Thyroid gland (tissue), 4 donors: ENCODE results near the gene SPDEF. TPM values are rescaled to one million over a fixed set of nuclear protein-coding genes. Genes with fewer than 3 reads are reported as not detected.

ENCODE experiments used
- DNase-seq, 2 donors: peaks; one replicate each; pipeline ENCODE4 v3.0.0-alpha.2; 2019
- H3K27ac ChIP-seq, 3 donors: fragments of 200-600 bp; sonication (generic); 1 replicate in 2 of 3; 2 replicates in 1 of 3; pipeline ENCODE4 v1.5.1; 2016 to 2019; ENCODE audit warnings: mild to moderate bottlenecking in 1 of 3, moderate library complexity in 1 of 3
- H3K27me3 ChIP-seq: fragments of 200-600 bp; sonication (generic); one replicate; pipeline ENCODE4 v1.5.1; 2019
- H3K36me3 ChIP-seq, 2 donors: fragments of 200-600 bp; sonication (generic); one replicate each; pipeline ENCODE4 v1.5.1; 2016 to 2019
- H3K4me1 ChIP-seq, 2 donors: fragments of 200-600 bp; sonication (generic); one replicate each; pipeline ENCODE4 v1.5.1; 2017 to 2019
- H3K4me3 ChIP-seq, 3 donors: fragments of 200-600 bp; sonication (generic); replicated peaks in 1 of 3; 1 replicate in 2 of 3; 2 replicates in 1 of 3; pipeline ENCODE4 v1.5.1; 2016; ENCODE audit warnings: mild to moderate bottlenecking in 1 of 3
- H3K9me3 ChIP-seq: fragments of 200-600 bp; sonication (generic); one replicate; pipeline ENCODE4 v1.5.1; 2017
- CTCF ChIP-seq, 6 experiments: fragments of 200-600 bp in 3 of 6; fragments of 450-650 bp in 3 of 6; sonication (generic) in 3 of 6; IDR thresholded peaks; one replicate each; pipeline ENCODE4 v1.5.1; 2016 to 2019; ENCODE audit warnings: antibody characterized with exemption in 6 of 6, mild to moderate bottlenecking in 2 of 6, inconsistent platforms in 1 of 6, moderate library complexity in 1 of 6
- POLR2A ChIP-seq, 2 donors: fragments of 450-650 bp; IDR thresholded peaks; one replicate each; pipeline ENCODE4 v1.6.1; 2017; ENCODE audit warnings: antibody characterized with exemption in 2 of 2, mild to moderate bottlenecking in 2 of 2, moderate library complexity in 1 of 2
- WGBS, 2 donors: methylation state at CpG; one replicate each; pipeline ENCODE4 v1.1.5; 2017; 5-methylcytosine and 5-hydroxymethylcytosine counted together
- intact Hi-C: fragments of 100-400 bp; cut with DNase I; formaldehyde crosslinking; loops from one replicate; pipeline ENCODE4 v1.15.1; 2023
- total RNA-seq, 4 donors: library from RNA; depleted of rRNA; stranded (reverse); fragments of >200 nt; gene quantifications; one replicate each; pipeline ENCODE4 v1.2.3, GENCODE V29; 2016

The SPDEF gene
- total RNA-seq, 4 donors from 2014 or later = not detected

GRCh38 chr6:34560366-34561226 lies 4.5 kb upstream of the SPDEF start:
- no peak for DNase-seq
- H3K27me3 ChIP-seq = no peaks in the 10 kb centered on the region
- TF ChIP-seq POLR2A (IDR thresholded peaks at IDR 0.05) (no peak), CTCF (IDR thresholded peaks at IDR 0.05) (peak in 1 of 6 experiments; percentile 4)
- H3K9me3 ChIP-seq = no peaks in the 10 kb centered on the region
- H3K36me3 ChIP-seq = no peaks in the 10 kb centered on the region
- H3K4me1 ChIP-seq = no peaks in the 10 kb centered on the region
- WGBS, 2 donors = 66% methylated on average over 14 to 18 of the region's 20 CpGs
- H3K4me3 ChIP-seq = no peak overlapping the region
- intact Hi-C loops = no loop called here
- H3K27ac ChIP-seq = no peak overlapping the region

GRCh38 chr6:34559651-34560365 lies 3.7 kb upstream of the SPDEF start:
- no peaks in the 10 kb centered on the region for H3K27me3 ChIP-seq
- WGBS, 2 donors = 75 to 76% methylated on average over 10 of the region's 10 CpGs
- TF ChIP-seq POLR2A (IDR thresholded peaks at IDR 0.05) (no peak), CTCF (IDR thresholded peaks at IDR 0.05) (no peak)
- H3K4me3 ChIP-seq = no peak overlapping the region
- H3K9me3 ChIP-seq = no peaks in the 10 kb centered on the region
- no peak for DNase-seq
- intact Hi-C loops = no loop called here
- H3K27ac ChIP-seq = no peak overlapping the region
- no peaks in the 10 kb centered on the region for H3K4me1 ChIP-seq
- H3K36me3 ChIP-seq = no peaks in the 10 kb centered on the region

- no peak overlapping the region for H3K4me3 ChIP-seq
- intact Hi-C loops = no loop called here
- TF ChIP-seq CTCF (IDR thresholded peaks at IDR 0.05) (no peak), POLR2A (IDR thresholded peaks at IDR 0.05) (no peak)
- H3K36me3 ChIP-seq = no peaks in the 10 kb centered on the region
- no peaks in the 10 kb centered on the region for H3K27me3 ChIP-seq
- no peaks in the 10 kb centered on the region for H3K9me3 ChIP-seq
- H3K27ac ChIP-seq = no peak overlapping the region
- peaks cover 0 to 3% of the 10 kb centered on the region in 2 donors for H3K4me1 ChIP-seq
- DNase-seq = no peak
- 90 to 92% methylated on average over 4 of the region's 4 CpGs for WGBS, 2 donors
Measured at GRCh38 chr6:34558172-34558714, 2.1 kb upstream of the SPDEF start.

DNA sequence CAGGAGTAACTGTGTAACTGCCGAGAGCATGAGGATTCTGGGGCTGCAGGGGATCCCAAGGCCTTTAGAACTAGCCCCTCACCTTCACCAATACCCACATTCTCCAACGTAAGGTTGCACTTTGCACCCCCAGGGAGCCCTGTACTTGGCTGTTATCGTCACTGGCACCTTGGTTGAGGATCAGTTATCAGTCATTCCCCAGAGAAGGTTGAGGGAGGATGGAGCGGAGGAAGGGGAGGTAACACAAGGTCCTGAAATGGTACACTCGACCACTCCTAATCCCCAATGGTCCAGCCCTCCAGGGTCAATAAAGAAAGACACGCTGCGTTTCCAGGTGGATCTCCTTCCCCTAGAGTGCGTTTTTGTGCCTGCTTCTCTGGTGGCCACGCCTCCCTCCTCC lies 1.1 kb upstream of the SPDEF start:
- peaks cover 0 to 11% of the 10 kb centered on the region in 2 donors for H3K4me1 ChIP-seq
- WGBS, 2 donors = 80 to 86% methylated on average over 9 of the region's 9 CpGs
- no peak for TF ChIP-seq CTCF (IDR thresholded peaks at IDR 0.05)
- no peak for TF ChIP-seq POLR2A (IDR thresholded peaks at IDR 0.05)
- H3K9me3 ChIP-seq = no peaks in the 10 kb centered on the region
- DNase-seq = no peak
- H3K27ac ChIP-seq = no peak overlapping the region
- no peak overlapping the region for H3K4me3 ChIP-seq
- intact Hi-C loops = no loop called here
- H3K36me3 ChIP-seq = no peaks in the 10 kb centered on the region
- no peaks in the 10 kb centered on the region for H3K27me3 ChIP-seq
